SU-DHL-6 (cell line): ENCODE measurements around the gene PRKACA.
"Not testable (repeated sequence)": the region's sequence is repeated elsewhere in the genome, so short reads cannot be mapped to it uniquely, and the experiment has no call there.

Experiments used
- H2AFZ ChIP-seq: fragments of 200-600 bp; sonication (generic); 2 replicates; pipeline ENCODE4 v1.6.1; 2014; ENCODE audit warnings: low read depth, mild to moderate bottlenecking, moderate library complexity, mixed read lengths, antibody characterized with exemption, low read length; ENCODE audit not compliant: severe bottlenecking
- H3F3A ChIP-seq: fragments of 200-600 bp; shearing (Covaris generic); 2 replicates; pipeline ENCODE4 v1.6.0; 2016; ENCODE audit warnings: antibody characterized with exemption, mild to moderate bottlenecking; ENCODE audit not compliant: insufficient read depth
- H3K27ac ChIP-seq: fragments of 200-600 bp; sonication (generic); 2 replicates; pipeline ENCODE4 v1.5.1; 2016; ENCODE audit warnings: low read depth, mild to moderate bottlenecking, low read length, moderate library complexity, mixed read lengths
- H3K27me3 ChIP-seq: fragments of 200-600 bp; sonication (generic), shearing (Covaris generic); 2 replicates; pipeline ENCODE4 v1.6.0; 2014; ENCODE audit warnings: mild to moderate bottlenecking, low read length
- H3K36me3 ChIP-seq: fragments of 200-600 bp; sonication (generic); 2 replicates; pipeline ENCODE4 v1.6.1; 2014; ENCODE audit warnings: mild to moderate bottlenecking, low read length, mixed read lengths
- H3K4me2 ChIP-seq: fragments of 300-600, 200-600 bp; shearing (Covaris generic), sonication (generic); 2 replicates; pipeline ENCODE4 v1.6.0; 2014; ENCODE audit warnings: low read length, low read depth, mild to moderate bottlenecking; ENCODE audit not compliant: poor library complexity, severe bottlenecking
- H3K4me3 ChIP-seq: fragments of 200-600 bp; sonication (generic); 2 replicates; pipeline ENCODE4 v1.5.1; 2014; ENCODE audit warnings: antibody characterized with exemption, low read length, mild to moderate bottlenecking, mixed read lengths; ENCODE audit not compliant: insufficient read depth, poor library complexity, severe bottlenecking
- H3K79me2 ChIP-seq: fragments of 200-600 bp; sonication (generic); 2 replicates; pipeline ENCODE4 v1.6.1; 2014; ENCODE audit warnings: mild to moderate bottlenecking, low read length, moderate library complexity; ENCODE audit not compliant: insufficient read depth
- H3K9ac ChIP-seq: fragments of 200-600 bp; sonication (generic); 2 replicates; pipeline ENCODE4 v1.7.0; 2014; ENCODE audit warnings: mild to moderate bottlenecking, low read length
- H3K9me2 ChIP-seq: fragments of 200-600 bp; sonication (generic); replicated peaks from 2 replicates; pipeline ENCODE4 v1.6.1; 2014; ENCODE audit warnings: low read length; ENCODE audit not compliant: insufficient read depth
- H3K9me3 ChIP-seq: fragments of 200-600 bp; sonication (generic); 2 replicates; pipeline ENCODE4 v1.6.1; 2014; ENCODE audit warnings: low read length, mixed read lengths; ENCODE audit not compliant: insufficient read depth
- H4K20me1 ChIP-seq: fragments of 200-600 bp; sonication (generic); 2 replicates; pipeline ENCODE4 v1.6.1; 2014; ENCODE audit warnings: low read depth, mild to moderate bottlenecking, antibody characterized with exemption, low read length, moderate library complexity, mixed read lengths
- CTCF ChIP-seq: fragments of 200-600 bp; sonication (generic); IDR thresholded peaks from one replicate; pipeline ENCODE4 v1.5.1; 2017; ENCODE audit warnings: antibody characterized with exemption, mild to moderate bottlenecking, low read length, moderate library complexity; ENCODE audit not compliant: insufficient read depth, poor library complexity, severe bottlenecking
- EZH2phosphoT487 ChIP-seq: fragments of 200-600 bp; sonication (generic), shearing (Covaris generic); conservative IDR thresholded peaks from 2 replicates; pipeline ENCODE4 v1.6.1; 2018; ENCODE audit warnings: mild to moderate bottlenecking, antibody characterized with exemption, low read length, moderate library complexity, mixed read lengths

The PRKACA gene

GRCh38 chr19:14147797-14148605, 30.4 kb upstream of the PRKACA start:
- no peak overlapping the region for H3K27ac ChIP-seq
- H3K4me2 ChIP-seq: no peak overlapping the region
- H3K4me3 ChIP-seq: no peak overlapping the region
- H3K36me3 ChIP-seq: no peaks in the 10 kb centered on the region
- H3K9me3 ChIP-seq: no peaks in the 10 kb centered on the region
- no peaks in the 10 kb centered on the region for H3K27me3 ChIP-seq
- H3K9ac ChIP-seq: no peak overlapping the region
- H3K9me2 ChIP-seq: no peaks in the 10 kb centered on the region
- H2AFZ ChIP-seq: no peak overlapping the region
- H4K20me1 ChIP-seq: no peaks in the 10 kb centered on the region; the same call in 1 of the 2 replicates
- H3F3A ChIP-seq: no peaks in the 10 kb centered on the region
- no peaks in the 10 kb centered on the region for H3K79me2 ChIP-seq
- TF ChIP-seq CTCF: no peak
- TF ChIP-seq EZH2phosphoT487: no peak

- H2AFZ ChIP-seq: no peak overlapping the region
- no peak overlapping the region for H3K27ac ChIP-seq
- no peaks in the 10 kb centered on the region for H3K9me2 ChIP-seq
- H3K9ac ChIP-seq: no peak overlapping the region
- no peaks in the 10 kb centered on the region for H3K79me2 ChIP-seq
- no peaks in the 10 kb centered on the region for H3F3A ChIP-seq
- H3K9me3 ChIP-seq: no peaks in the 10 kb centered on the region
- H3K27me3 ChIP-seq: no peaks in the 10 kb centered on the region
- H3K36me3 ChIP-seq: no peaks in the 10 kb centered on the region
- no peak overlapping the region for H3K4me2 ChIP-seq
- H3K4me3 ChIP-seq: no peak overlapping the region
- TF ChIP-seq CTCF (no peak), EZH2phosphoT487 (no peak)
- no peaks in the 10 kb centered on the region; the same call in 1 of the 2 replicates for H4K20me1 ChIP-seq
Measured at GRCh38 chr19:14146789-14147216, 29.2 kb upstream of the PRKACA start.

GRCh38 chr19:14146169-14146568, 28.6 kb upstream of the PRKACA start:
- not testable (repeated sequence) for H3K9me2 ChIP-seq, H3K36me3 ChIP-seq, H3K9me3 ChIP-seq, H3F3A ChIP-seq, H3K79me2 ChIP-seq, H3K4me3 ChIP-seq, H3K4me2 ChIP-seq, H3K27ac ChIP-seq, H4K20me1 ChIP-seq, H3K9ac ChIP-seq, H3K27me3 ChIP-seq, H2AFZ ChIP-seq

- H3K27me3 ChIP-seq: no peaks in the 10 kb centered on the region
- no peaks in the 10 kb centered on the region for H3K79me2 ChIP-seq
- TF ChIP-seq EZH2phosphoT487 (no peak), CTCF (no peak)
- no peaks in the 10 kb centered on the region for H3F3A ChIP-seq
- H3K9me2 ChIP-seq: no peaks in the 10 kb centered on the region
- no peak overlapping the region for H3K27ac ChIP-seq
- H3K4me2 ChIP-seq: no peak overlapping the region
- no peak overlapping the region for H3K4me3 ChIP-seq
- no peak overlapping the region for H2AFZ ChIP-seq
- no peaks in the 10 kb centered on the region; the same call in 1 of the 2 replicates for H4K20me1 ChIP-seq
- H3K9ac ChIP-seq: no peak overlapping the region
- H3K36me3 ChIP-seq: no peaks in the 10 kb centered on the region
- H3K9me3 ChIP-seq: no peaks in the 10 kb centered on the region
Measured at GRCh38 chr19:14145381-14145780, 27.8 kb upstream of the PRKACA start.
